Measurements from ENCODE around the gene IL26.

The IL26 gene

GRCh38 chr12:68225576-68226476 lies at the start of gene IL26:
Gene IL26 (minus strand): TSS chr12:68225810. CDS start chr12:68225756, 54 bp downstream.
- TF ChIP-seq CTCF (IDR thresholded peaks at IDR 0.05; ENCODE audit: low read depth, low read length, missing control alignments) = no peak
- Histone ChIP-seq H3K27me3 (replicated peaks) (no peaks in the 10 kb centered on the region), H3K36me3 (replicated peaks) (no peaks in the 10 kb centered on the region), H3K27ac (peak within 1 kb of the TSS; percentile 60), H3K4me3 (ENCODE audit: low read depth, low read length) (no peak within 1 kb of the TSS)
- in situ Hi-C loops (cut with HindIII; ENCODE audit: low pct_ligation_motif_present, low sequenced_read_pairs) = no loop called here
- no peak for DNase-seq

GRCh38 chr12:68272732-68273131 lies 47.1 kb upstream of the IL26 start:
- in situ Hi-C loops (cut with HindIII; ENCODE audit: low pct_ligation_motif_present, low sequenced_read_pairs) = no loop called here
- no peak for DNase-seq
- Histone ChIP-seq H3K36me3 (replicated peaks) (no peaks in the 10 kb centered on the region), H3K4me3 (ENCODE audit: low read depth, low read length) (no peak overlapping the region), H3K27ac (no peak overlapping the region), H3K27me3 (replicated peaks) (no peaks in the 10 kb centered on the region)
- no peak for TF ChIP-seq CTCF (IDR thresholded peaks at IDR 0.05; ENCODE audit: low read depth, low read length, missing control alignments)

- in situ Hi-C loops (cut with HindIII; ENCODE audit: low pct_ligation_motif_present, low sequenced_read_pairs) = no loop called here
- no peaks in the 10 kb centered on the region for H3K36me3 ChIP-seq (replicated peaks)
- peak; percentile 79 for DNase-seq
- no peak for TF ChIP-seq CTCF (IDR thresholded peaks at IDR 0.05; ENCODE audit: low read depth, low read length, missing control alignments)
- no peaks in the 10 kb centered on the region for H3K27me3 ChIP-seq (replicated peaks)
- H3K4me3 ChIP-seq (ENCODE audit: low read depth, low read length) = no peak overlapping the region
- peak overlapping the region; percentile 20 for H3K27ac ChIP-seq
Observed at GRCh38 chr12:68271346-68271745, 45.7 kb upstream of the IL26 start.

- H3K36me3 ChIP-seq (replicated peaks) = no peaks in the 10 kb centered on the region
- DNase-seq = no peak
- no peak overlapping the region for H3K27ac ChIP-seq
- no peaks in the 10 kb centered on the region for H3K27me3 ChIP-seq (replicated peaks)
- no peak overlapping the region for H3K4me3 ChIP-seq (ENCODE audit: low read depth, low read length)
- in situ Hi-C loops (cut with HindIII; ENCODE audit: low pct_ligation_motif_present, low sequenced_read_pairs) = no loop called here
- TF ChIP-seq CTCF (IDR thresholded peaks at IDR 0.05; ENCODE audit: low read depth, low read length, missing control alignments) = no peak
Observed at GRCh38 chr12:68270358-68270757, 44.7 kb upstream of the IL26 start.

- Histone ChIP-seq H3K27me3 (replicated peaks) (no peaks in the 10 kb centered on the region), H3K36me3 (replicated peaks) (no peaks in the 10 kb centered on the region), H3K4me3 (ENCODE audit: low read depth, low read length) (no peak overlapping the region), H3K27ac (no peak overlapping the region)
- no peak for TF ChIP-seq CTCF (IDR thresholded peaks at IDR 0.05; ENCODE audit: low read depth, low read length, missing control alignments)
- in situ Hi-C loops (cut with HindIII; ENCODE audit: low pct_ligation_motif_present, low sequenced_read_pairs) = no loop called here
- no peak for DNase-seq
Observed at GRCh38 chr12:68269779-68270178, 44.2 kb upstream of the IL26 start.
